ENCODE results near the gene PNMA8C.

The PNMA8C gene

GRCh38 chr19:46431824-46432223 is 3.1 kb upstream of the PNMA8C start:
- no peak for TF ChIP-seq ZFX (IDR thresholded peaks at IDR 0.05)
- TF ChIP-seq CTCF (conservative IDR thresholded peaks at IDR 0.05), result no peak; the same call in 1 of the 2 replicates
- H3K27ac ChIP-seq, result no peak overlapping the region

- TF ChIP-seq CTCF (conservative IDR thresholded peaks at IDR 0.05), result no peak
- TF ChIP-seq ZFX (IDR thresholded peaks at IDR 0.05), result no peak
- no peak overlapping the region for H3K27ac ChIP-seq
Measured at GRCh38 chr19:46429999-46430398, 1.3 kb upstream of the PNMA8C start.

GRCh38 chr19:46427518-46428045 is 1.2 kb downstream of the PNMA8C start:
- H3K27ac ChIP-seq, result no peak overlapping the region
- TF ChIP-seq ZFX (IDR thresholded peaks at IDR 0.05), result no peak
- no peak for TF ChIP-seq CTCF (conservative IDR thresholded peaks at IDR 0.05)

GRCh38 chr19:46426506-46427162 is 2.1 kb downstream of the PNMA8C start:
- no peak overlapping the region for H3K27ac ChIP-seq
- TF ChIP-seq ZFX (IDR thresholded peaks at IDR 0.05), result no peak
- TF ChIP-seq CTCF (conservative IDR thresholded peaks at IDR 0.05), result no peak

- no peak overlapping the region for H3K27ac ChIP-seq
- TF ChIP-seq ZFX (IDR thresholded peaks at IDR 0.05) (no peak), CTCF (conservative IDR thresholded peaks at IDR 0.05) (no peak)
Measured at GRCh38 chr19:46426035-46426505, 2.7 kb downstream of the PNMA8C start.

- no peak overlapping the region for H3K27ac ChIP-seq
- TF ChIP-seq ZFX (IDR thresholded peaks at IDR 0.05) (no peak), CTCF (conservative IDR thresholded peaks at IDR 0.05) (no peak)
Measured at GRCh38 chr19:46423188-46423587, 5.5 kb downstream of the PNMA8C start.

GRCh38 chr19:46422344-46422743 is 6.4 kb downstream of the PNMA8C start:
- no peak overlapping the region for H3K27ac ChIP-seq
- TF ChIP-seq ZFX (IDR thresholded peaks at IDR 0.05) (no peak), CTCF (conservative IDR thresholded peaks at IDR 0.05) (no peak)
